GM19438 (cell line): ENCODE data around the gene HMOX2.

Experiments
- ATAC-seq: cut with Tn5 transposase; IDR thresholded peaks from one replicate; pipeline ENCODE4 v1.9.1; 2021; ENCODE audit warnings: low read depth; ENCODE audit not compliant: unreplicated experiment

The HMOX2 gene

GRCh38 chr16:4520913-4521312 is 44.7 kb downstream of the HMOX2 start:
- ATAC-seq: no peak

- ATAC-seq: no peak
Measured at GRCh38 chr16:4522051-4522581, 45.9 kb downstream of the HMOX2 start.

GRCh38 chr16:4523686-4524085 is 47.5 kb downstream of the HMOX2 start:
- ATAC-seq: no peak

- no peak for ATAC-seq
Measured at GRCh38 chr16:4524571-4524970, 48.4 kb downstream of the HMOX2 start.

GRCh38 chr16:4525069-4525468 is 48.9 kb downstream of the HMOX2 start:
- no peak for ATAC-seq

GRCh38 chr16:4525634-4526277 is 49.6 kb downstream of the HMOX2 start:
- no peak for ATAC-seq

- no peak for ATAC-seq
Measured at GRCh38 chr16:4529085-4530060, 53.2 kb downstream of the HMOX2 start.

GRCh38 chr16:4531811-4532210 is 55.6 kb downstream of the HMOX2 start:
- ATAC-seq: no peak

GRCh38 chr16:4532238-4532637 is 56.0 kb downstream of the HMOX2 start:
- ATAC-seq: no peak

GRCh38 chr16:4533490-4533889 is 57.3 kb downstream of the HMOX2 start:
- ATAC-seq: no peak

- no peak for ATAC-seq
Measured at GRCh38 chr16:4534151-4534790, 58.1 kb downstream of the HMOX2 start.

- ATAC-seq: no peak
Measured at GRCh38 chr16:4535627-4536108, 59.5 kb downstream of the HMOX2 start.

GRCh38 chr16:4536391-4537106 is 60.4 kb downstream of the HMOX2 start:
- no peak for ATAC-seq

GRCh38 chr16:4537376-4538343 is 61.5 kb downstream of the HMOX2 start:
- peak; percentile 23 for ATAC-seq

- peak; percentile 78 for ATAC-seq
Measured at GRCh38 chr16:4538350-4539235, 62.4 kb downstream of the HMOX2 start, which contains the start of gene CDIP1. TSS of gene CDIP1 (minus strand) at chr16:4538773. CDS start at chr16:4514130, 24,643 bp downstream.

- no peak for ATAC-seq
Measured at GRCh38 chr16:4539716-4540284, 63.6 kb downstream of the HMOX2 start.

- ATAC-seq: no peak
Measured at GRCh38 chr16:4544473-4544872, 68.3 kb downstream of the HMOX2 start.

GRCh38 chr16:4548124-4548523 is 71.9 kb downstream of the HMOX2 start:
- ATAC-seq: no peak
